NCI-H524 treated with DMSO at 0.1 percent for 48 hours (cell line): Measurements from ENCODE around the gene GMCL2.
"Not testable (repeated sequence)": the region's sequence is repeated elsewhere in the genome, so short reads cannot be mapped to it uniquely, and the experiment has no call there.

Source experiments
- DNase-seq: peaks from one replicate; lab custom pipeline; 2025; lab: John Stamatoyannopoulos, UW

GMCL2 gene, protein sequence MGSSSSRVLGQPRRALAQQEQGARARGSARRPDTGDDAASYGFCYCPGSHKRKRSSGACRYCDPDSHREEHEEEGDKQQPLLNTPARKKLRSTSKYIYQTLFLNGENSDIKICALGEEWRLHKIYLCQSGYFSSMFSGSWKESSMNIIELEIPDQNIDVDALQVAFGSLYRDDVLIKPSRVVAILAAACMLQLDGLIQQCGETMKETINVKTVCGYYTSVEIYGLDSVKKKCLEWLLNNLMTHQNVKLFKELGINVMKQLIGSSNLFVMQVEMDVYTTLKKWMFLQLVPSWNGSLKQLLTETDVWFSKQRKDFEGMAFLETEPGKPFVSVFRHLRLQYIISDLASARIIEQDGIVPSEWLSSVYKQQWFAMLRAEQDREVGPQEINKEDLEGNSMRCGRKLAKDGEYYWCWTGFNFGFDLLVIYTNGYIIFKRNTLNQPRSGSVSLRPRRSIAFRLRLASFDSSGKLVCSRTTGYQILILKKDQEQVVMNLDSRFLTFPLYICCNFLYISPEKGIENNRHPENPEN

DNA sequence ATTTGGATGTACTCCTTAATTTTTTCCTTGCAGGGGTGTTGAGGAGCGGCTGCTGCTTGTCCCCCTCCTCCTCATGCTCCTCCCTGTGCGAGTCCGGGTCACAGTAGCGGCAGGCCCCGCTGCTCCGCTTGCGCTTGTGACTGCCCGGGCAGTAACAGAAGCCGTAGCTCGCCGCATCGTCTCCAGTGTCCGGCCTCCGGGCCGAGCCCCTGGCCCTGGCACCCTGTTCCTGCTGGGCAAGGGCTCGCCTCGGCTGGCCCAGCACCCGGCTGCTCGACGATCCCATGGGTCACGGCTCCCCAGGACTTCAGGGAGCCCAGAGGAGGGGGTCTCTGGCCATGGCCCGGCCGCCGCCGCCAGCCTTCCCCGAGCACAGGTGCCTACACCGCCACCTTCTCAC lies at the start of gene GMCL2:
Gene GMCL2 (minus strand): TSS at position 358 of the 400 bp plus-strand sequence. CDS start 72 bp downstream, at position 286.
- no peak for DNase-seq

DNA sequence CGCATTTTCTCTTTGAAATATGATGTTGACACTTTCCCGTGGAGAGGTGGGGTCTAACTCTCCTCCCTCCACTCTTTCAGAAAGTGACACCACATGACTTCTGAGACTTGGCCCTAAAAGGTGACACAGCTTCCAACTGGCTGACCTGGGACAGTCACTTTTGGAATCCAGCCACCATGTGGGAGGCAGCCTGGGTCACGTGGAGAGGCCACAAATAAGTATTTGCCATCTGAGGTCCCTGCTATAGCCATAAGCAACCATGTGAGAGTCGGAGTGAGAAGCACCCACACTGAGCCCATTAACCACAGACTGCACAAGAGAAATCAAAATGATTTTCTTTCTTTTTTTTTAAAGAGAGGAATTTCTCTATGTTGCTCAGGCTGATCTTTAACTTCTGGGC lies 49.5 kb upstream of the GMCL2 start:
- DNase-seq = no peak

DNA sequence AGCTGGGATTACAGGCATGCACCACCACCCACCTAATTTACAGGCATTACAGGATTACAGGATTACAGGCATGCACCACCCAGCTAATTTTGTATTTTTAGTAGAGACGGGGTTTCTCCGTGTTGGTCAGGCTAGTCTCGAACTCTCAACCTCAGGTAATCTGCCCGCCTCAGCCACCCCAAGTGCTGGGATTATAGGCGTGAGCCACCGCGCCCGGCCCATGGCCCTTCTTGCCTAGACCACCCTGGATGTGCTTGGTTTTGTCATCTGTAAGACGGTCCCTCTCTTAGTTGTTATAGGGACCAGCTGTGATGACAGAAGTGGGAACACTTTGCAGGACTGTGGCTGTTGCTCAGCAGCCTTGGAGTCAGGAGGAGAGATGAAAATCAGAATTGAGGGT lies 49.0 kb upstream of the GMCL2 start:
- no peak for DNase-seq

DNA sequence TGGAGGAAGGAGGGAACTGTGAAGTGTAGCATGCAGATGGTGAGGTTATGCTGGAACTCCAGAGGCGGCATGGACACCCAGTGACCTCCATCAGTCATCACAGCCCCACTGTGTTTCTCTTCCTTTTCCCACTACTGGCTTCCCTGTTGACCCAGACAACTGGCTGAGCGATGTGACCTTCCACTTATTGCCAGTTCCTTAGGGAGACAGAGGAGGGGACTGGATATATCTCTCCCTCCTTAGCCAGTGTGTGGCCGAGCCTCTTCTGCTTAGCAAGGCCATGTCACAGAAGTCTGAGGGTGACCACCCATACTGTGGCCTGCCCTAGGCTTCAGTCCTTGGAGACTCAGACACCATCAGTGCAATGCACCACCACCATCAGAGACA lies 48.4 kb upstream of the GMCL2 start:
- DNase-seq = no peak

DNA sequence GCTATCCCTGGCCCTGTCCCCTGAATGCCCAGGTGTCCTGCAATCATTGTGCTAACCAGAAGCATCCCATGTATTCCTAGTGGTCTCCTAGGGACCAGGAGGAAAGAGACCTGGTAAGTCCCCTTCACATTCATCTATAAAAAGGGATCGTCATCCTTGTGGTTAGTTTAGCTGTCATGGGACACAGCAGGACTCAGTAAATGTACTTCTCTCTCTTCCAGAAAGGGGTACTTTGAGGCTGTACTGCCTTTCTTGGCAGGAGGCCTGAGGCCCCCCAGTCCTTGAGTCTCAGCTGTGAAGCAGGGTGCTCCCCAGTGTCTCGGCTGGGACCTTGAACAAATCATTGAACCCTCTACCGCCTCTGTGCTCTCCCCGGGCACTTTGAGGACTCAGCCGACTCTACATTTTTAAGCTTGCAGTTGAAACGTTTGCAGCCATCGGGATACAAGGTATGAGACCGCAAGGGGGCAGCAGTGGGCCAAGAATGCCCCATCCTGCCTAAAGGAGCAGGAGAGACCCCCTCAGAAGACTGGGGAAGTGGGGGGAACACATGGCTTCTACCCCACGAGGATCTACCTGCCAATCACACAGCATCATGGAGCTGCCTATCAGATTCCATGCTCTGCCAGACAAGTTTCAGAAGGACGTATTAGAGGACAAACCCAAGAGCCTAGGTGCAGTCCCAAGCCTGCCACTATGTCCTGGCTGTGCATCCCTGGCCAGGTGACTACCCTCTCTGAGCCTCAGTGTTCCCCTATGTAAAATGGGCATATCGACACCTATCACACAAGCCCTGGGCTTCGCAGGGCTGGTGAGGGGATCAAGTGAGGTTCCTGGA lies 47.8 kb upstream of the GMCL2 start:
- no peak for DNase-seq

DNA sequence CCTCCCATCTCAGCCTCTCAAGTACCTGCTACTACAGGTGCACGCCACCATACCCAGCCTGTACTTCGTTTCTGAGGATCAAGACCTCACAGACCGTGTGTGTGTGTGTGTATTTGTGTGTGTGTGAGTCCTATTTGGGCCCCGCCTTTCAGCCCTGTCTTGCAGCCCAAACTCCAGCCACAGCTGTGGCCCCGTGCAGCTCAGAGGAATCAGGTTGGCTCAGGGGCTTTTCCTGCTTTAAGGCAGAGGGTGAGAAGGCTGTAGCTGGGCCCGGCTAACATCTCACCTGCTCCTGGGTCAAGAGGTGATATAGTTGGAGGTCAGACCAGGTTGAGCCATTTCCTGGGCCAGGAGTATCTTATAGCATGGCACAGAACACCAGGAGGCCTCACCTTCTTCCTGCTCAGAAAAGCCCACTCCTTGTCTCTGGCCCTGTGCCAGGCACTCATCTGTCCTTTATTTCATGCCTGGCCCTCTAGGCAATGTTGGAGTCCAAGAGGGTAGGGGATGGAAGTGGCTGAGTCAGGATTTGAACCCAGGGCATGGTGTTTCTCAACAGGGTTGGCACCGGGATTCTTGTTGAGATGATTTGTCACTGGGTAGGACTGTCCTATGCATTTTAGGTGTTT lies 47.1 kb upstream of the GMCL2 start:
- DNase-seq = no peak

DNA sequence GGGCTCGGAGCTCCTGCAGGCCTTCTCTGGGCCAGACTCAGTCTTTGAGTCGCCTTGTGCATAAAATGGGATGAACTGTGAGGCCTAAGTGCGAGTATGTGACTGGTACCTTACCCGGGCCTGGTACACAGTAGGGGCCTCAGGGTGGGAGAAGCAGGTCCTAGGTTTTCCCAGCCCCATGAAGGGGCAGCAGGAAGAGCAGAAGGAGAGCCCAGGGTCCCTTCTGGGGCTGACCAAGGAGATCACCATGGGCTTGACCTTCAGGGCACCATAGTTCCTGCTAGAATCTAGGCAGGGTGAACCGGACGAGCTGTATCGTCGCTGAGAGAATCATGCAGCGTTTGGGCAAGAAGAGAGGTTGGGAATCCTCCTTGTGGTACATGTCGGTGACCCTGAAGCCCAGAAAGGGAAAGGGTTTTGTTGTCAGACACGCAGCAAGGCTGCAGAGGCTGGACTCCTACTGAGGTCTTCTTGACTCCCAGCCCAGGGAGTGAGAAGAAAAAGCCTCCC lies 45.8 kb upstream of the GMCL2 start:
- DNase-seq = no peak

DNA sequence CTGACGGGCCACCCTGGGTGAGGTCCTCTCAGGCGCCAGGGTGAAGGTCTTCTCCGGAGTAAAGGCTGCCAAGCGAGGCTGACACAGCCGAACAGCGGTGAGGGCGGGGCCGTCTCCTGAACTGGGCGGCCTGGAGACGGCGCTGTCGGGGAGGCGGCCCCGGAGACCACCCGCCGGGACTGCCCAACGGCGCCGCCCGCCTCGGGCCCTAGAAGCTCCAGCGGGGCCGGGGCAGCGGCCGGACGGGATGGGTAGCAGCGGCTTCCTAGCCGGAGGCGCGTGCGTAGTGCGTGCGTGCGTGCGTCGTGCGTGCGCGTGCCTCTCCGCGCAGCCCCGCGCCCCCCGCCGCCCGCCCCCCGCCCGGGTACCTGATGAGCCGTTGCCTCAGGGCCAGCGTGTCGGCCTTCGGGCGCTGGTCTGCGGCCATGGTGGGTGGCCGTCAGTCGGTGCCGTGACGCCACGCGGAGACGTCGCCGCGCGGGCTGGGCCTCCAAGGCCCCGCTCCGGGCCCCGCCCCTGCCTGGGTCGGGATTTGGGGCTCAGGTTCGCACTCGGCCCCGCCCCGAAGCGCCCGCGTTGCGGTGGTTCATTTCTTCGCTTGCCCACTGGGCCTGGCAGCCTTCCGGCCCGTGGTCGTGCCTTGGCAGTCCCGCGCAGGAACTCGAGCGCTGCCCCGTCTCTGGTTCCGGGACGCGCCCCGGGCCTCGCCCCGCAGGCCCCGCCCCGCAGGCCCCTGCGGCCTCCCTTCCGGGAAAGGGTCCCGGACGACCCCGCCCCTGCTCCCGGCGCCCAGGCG lies 45.2 kb upstream of the GMCL2 start, which contains the start of gene PHYKPL:
Gene PHYKPL (minus strand): TSS at position 679 of the 796 bp plus-strand sequence. CDS start 252 bp downstream, at position 427.
- DNase-seq = no peak

DNA sequence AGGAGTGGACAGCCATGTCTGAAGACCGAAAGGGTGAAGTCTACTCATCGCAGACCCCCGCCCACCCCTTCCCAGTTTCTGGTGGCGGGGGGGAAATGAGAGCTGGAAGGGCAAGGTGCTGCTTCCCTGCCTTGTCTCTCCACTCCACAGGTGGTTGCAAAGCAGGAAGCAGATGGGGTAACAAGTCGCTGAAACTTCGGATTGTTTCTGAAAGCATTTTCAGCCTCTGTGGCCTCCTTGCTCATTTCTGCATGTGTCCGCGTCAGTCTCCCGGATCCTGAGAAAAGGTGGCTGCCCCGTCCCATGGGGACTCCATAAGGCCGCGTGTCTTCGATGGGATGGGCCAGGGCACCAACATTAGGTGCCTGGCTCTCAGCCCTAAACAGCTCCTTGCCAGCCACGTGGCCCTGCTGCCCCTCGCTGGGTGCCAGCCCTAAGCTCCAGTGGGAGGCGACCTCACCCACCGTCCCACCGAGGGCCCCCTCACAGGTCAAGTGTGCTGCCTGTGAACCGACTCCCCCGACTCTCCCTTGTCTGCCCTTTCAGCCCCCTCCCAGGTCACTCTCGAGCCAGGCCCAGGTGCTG lies 44.5 kb upstream of the GMCL2 start:
- no peak for DNase-seq

DNA sequence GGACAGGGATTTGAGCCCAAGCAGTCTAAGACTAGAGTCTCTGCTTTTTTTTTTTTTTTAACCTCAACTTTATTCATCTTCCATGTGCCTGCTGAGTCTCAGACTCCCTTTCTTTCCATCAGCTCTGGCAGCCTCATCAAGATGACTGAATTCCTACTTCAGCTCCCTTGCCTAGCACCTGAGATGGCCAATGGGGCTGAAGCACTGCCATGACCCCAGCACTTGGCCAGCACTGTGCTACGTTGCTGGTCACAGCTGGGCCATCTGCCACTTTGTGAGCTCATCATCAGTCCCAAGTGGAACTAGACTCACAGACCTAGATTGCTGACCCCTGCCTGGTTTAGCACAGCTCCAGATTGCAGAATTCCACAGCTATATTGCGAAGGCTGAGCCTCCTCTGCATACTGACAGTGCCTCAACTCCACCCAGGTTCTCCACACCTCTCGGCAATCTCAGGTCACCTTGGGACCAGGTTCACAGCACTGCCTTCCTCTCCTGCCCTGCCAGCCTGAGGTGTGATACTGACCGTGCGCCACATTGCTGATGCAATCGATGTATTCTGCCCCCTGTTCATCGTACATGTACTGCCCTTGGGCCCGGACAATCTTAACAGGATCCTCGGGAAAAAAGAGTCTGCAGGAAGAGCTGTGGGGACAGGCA lies 43.8 kb upstream of the GMCL2 start:
- DNase-seq = no peak

DNA sequence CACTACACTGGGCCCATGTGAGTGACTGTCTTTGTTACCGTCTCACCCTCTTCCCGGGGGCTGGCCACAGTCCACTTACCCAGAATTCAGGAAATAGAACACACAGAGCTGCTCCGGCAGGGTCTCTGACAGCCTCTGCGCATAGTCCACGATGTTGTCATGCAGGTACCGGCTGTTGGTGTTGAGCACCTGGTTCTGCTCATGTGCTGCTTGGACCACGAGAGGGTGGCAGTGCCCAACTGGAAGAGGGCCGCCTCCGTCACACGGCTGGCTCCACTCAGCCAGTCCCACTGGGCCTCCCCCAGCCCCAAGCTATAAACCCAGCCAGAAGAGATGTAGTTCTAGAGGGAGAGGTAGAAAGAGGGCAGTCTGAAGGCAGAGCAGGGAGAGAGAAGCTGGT lies 42.7 kb upstream of the GMCL2 start:
- no peak for DNase-seq

DNA sequence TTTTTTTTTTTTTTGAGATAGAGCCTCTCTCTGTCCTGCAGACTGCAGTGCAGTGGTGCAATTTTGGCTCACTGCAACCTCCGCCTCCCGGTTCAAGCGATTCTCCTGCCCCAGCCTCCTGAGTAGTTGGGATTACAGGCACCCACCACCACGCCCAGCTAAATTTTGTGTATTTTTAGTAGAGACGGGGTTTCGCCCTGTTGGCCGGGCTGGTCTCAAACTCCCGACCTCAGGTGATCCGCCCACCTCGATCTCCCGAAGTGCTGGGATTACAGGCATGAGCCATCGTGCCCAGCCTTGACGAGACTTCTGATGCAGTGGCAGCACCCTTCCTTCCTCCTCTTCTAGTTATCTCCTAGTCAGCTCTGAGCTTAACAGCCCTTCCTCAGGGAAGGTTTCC lies 41.9 kb upstream of the GMCL2 start:
- DNase-seq = not testable (repeated sequence)

DNA sequence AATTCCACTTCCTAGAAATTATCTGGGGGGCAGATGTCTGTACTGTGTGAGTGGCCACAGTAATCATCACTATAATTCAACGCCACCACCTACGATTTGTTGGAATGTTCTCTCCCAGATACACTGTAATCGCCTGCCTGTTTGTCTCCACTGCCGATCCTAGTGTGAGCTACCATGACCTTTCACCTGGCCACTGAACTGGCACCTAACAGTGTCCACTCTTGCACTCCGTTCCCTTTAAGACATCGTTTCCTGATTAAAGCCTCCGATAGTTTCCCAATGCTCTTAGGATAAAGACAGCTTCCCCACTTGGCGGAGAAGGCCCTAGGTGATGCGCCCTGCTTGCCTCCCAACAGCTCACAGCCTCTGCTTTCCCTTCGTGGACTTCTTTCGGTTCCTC lies 41.4 kb upstream of the GMCL2 start:
- DNase-seq = no peak

DNA sequence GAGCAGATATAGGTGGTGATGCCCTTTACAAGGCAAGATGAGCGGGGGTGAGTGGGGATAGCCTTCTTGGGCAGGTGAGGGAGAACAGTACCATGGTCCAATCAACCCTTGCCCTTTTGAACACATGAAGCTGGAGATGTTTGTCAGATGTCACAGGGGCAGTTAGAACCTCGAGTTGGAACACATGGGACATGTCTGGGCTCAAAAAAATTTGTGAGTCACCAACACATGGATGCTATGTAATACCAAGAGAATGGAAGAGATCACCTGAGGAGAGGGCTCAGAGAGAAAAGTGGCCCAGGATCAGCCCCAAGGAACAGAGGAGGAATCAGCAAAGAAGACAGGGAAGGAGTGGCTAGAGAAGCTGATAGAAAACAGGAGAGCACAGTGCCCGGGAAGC lies 40.8 kb upstream of the GMCL2 start:
- DNase-seq = no peak

DNA sequence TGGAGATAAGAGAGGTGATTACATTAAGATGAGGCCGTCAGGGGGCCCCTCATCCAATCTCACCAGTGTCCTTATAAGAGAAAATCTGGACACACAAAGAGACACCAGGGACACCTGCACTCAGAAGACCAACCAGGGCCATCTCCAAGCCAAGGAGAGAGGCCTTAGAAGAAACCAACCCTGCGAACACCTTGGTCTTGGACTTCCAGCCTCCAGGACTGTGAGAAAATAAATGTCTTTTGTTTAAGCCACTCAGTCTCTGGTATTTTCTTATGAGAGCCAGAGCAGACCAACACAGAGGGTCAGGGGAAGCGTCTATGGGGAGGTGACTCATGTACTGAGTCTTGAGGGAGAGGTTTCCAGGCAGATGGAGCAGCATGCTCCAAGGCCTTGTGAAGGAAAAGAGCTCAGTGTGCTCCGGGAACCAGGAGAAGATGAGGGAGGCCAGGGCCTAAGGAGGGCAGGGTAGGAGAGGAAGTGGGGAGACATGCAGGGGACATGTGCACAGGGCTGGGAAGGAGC lies 40.0 kb upstream of the GMCL2 start:
- no peak for DNase-seq

DNA sequence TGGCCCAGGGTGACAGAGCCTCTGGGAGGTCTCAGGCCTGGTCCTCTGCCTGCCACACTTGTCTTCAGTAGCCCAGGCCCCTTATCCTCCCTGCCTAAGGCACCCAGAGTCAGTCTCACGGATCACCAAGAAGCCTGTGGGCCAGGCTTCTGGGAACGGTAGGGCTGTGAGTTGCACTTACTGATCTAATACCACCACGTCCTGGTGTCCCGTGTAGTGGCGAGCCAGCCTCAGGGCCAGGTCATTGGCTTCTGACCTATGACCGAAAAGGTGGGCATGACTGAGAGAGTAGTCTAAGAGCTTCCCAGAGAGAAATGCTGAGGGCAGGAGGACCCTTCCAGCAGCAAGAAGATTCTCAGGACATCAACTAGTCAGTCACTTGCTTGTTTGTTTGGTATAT lies 38.0 kb upstream of the GMCL2 start:
- no peak for DNase-seq

DNA sequence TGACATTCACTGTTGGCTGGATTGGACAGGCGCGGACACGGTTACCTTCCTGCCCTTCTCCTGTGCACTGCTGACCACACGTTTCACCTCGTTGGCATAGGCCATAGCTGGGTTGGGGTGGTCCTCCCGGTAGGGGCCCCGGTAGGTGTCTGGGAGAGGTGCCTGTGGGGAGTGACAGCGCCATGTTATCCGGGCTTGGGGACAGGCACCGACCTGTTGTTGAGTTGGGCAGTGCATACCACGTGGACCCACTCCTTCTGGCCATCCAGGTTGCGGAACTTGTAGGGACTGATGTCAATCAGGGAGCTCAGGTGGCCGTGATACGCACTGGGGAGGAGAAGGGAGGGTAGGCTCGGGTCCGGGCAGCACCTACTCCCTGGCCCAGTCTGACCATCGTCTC lies 37.2 kb upstream of the GMCL2 start:
- no peak for DNase-seq

DNA sequence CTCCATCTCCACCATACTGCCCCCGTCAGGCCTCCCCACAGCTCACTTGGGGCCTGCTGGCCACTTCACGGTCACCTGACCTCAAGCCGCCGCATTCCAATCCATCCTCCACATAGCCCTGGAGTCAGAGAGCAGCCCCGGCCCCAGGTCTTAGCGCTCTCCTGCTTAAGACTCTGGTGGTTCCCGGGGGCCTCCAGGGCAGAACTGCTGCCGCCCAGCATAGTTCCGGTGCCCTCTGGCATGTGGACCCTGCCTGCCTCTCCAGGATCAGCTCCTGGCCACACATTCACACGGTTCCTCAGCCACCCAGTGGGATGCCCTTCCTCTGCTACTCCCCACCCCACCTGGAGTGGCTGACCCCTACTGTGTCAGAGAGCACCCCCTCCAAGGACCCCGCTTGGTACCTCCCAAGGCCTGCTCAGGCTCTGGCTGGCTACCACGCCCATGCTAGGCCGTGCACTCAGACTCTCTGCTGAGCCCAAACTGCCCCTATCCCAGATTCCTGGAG lies 36.7 kb upstream of the GMCL2 start:
- DNase-seq = no peak

DNA sequence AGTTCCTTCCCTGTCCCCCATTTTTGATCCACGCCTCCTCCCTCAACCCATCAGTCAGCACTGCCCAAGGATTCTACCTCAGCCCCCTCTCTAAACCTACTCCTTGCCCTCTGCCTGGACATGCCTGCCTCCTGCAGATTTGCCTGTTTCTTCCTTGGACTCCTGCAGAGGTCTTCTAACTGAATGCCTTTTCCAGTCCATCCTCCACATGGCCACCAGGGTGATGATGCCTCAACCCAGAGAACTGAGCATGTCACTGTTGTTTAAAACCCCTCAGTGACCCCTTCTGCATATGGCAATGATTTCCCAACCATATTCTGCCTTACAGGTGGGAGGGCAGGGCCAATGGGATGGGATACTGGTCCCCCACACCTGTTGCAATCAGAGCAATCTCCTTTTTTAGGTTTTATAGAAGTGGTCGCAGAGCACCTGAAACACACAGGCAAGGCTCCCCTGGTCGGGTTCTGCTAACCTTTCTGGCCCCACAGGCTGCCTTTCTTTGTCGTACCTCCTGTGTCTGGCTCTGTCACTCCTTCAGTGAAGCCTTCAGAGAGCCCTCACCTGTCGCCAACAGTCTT lies 36.1 kb upstream of the GMCL2 start:
- DNase-seq = no peak

DNA sequence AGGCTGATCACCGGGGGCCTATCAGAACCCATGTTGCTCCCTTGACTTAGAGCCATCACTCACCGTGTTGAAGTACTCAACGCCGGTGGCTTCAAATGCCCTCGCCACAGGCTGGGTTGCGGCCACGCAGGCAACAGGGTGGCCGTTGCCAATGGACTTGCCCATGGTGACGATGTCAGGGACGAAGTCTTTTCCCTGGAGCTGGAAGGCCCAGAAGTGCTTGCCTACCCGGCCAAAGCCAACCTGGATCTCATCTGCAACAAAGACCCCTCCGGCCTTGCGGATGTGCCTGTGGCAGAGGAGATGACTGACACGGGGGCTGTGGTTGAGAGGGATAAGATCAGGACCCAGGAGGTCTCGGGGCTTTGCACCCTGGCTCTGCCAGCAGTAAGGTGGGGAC lies 35.1 kb upstream of the GMCL2 start:
- no peak for DNase-seq
